H1 (cell line): ENCODE data around the gene TMEM221. TPM values are rescaled to one million over a fixed set of nuclear protein-coding genes. Genes with fewer than 3 reads are reported as not detected.

ENCODE experiments used
- CTCF ChIA-PET: fragments of 300-600 bp; sonication (Branson Sonifier 250); formaldehyde crosslinking; loops from one replicate; lab custom pipeline; 2021; ENCODE audit not compliant: partially characterized antibody; lab: Charles Lee
- POLR2A ChIA-PET: fragments of 300-600 bp; sonication (Branson Sonifier 250); formaldehyde crosslinking; loops from one replicate; lab custom pipeline; 2021; ENCODE audit warnings: inconsistent platforms; ENCODE audit not compliant: partially characterized antibody; lab: Charles Lee
- DNase-seq, 2 experiments: peaks; one replicate each; pipeline versions ENCODE4 v3.0.0 to v3.0.0-alpha.2; 2010 to 2022; ENCODE audit warnings: low spot score in 2 of 2, low read depth in 1 of 2, mixed read lengths in 1 of 2
- FAIRE-seq: peaks from 2 replicates; lab custom pipeline; 2011; peaks lifted over from hg19 to GRCh38; lab: Jason Lieb, UNC
- H2AFZ ChIP-seq: 2 replicates; pipeline ENCODE4 v1.8.1; 2012; ENCODE audit warnings: low read length, inconsistent platforms
- H2AK5ac ChIP-seq: 2 replicates; pipeline ENCODE4 v1.6.1; 2013; ENCODE audit warnings: low read depth, low read length
- H2BK120ac ChIP-seq: replicated peaks from 2 replicates; pipeline ENCODE3; 2013; ENCODE audit warnings: low read depth, low read length, inconsistent platforms
- H2BK12ac ChIP-seq: 2 replicates; pipeline ENCODE4 v1.6.1; 2013; ENCODE audit warnings: low read depth, low read length
- H2BK15ac ChIP-seq: 2 replicates; pipeline ENCODE4 v1.6.1; 2013; ENCODE audit warnings: low read length
- H2BK20ac ChIP-seq: 2 replicates; pipeline ENCODE4 v1.6.1; 2013; ENCODE audit warnings: low read length
- H2BK5ac ChIP-seq: 2 replicates; pipeline ENCODE4 v1.6.1; 2013; ENCODE audit warnings: low read depth, low read length
- H3K14ac ChIP-seq: 2 replicates; pipeline ENCODE4 v1.6.1; 2013; ENCODE audit warnings: inconsistent platforms; ENCODE audit not compliant: insufficient read length
- H3K18ac ChIP-seq: 2 replicates; pipeline ENCODE4 v1.6.1; 2013; ENCODE audit warnings: low read length; ENCODE audit errors: extremely low read depth
- H3K23ac ChIP-seq: 2 replicates; pipeline ENCODE4 v1.6.1; 2013; ENCODE audit warnings: inconsistent platforms; ENCODE audit not compliant: insufficient read length
- H3K23me2 ChIP-seq: 2 replicates; pipeline ENCODE4 v1.6.1; 2013; ENCODE audit warnings: low read depth, low read length
- H3K27ac ChIP-seq: 2 replicates; pipeline ENCODE4 v1.6.1; 2011; ENCODE audit warnings: low read depth, low read length, inconsistent platforms
- H3K27me3 ChIP-seq, 4 experiments: replicated peaks in 1 of 4; 1 replicate in 1 of 4; 2 replicates in 3 of 4; pipeline versions ENCODE4 v1.6.1 to v1.8.1; 2011 to 2013; ENCODE audit warnings: low read length in 3 of 4, mild to moderate bottlenecking in 3 of 4, inconsistent platforms in 2 of 4, mixed read lengths in 2 of 4, moderate library complexity in 1 of 4; ENCODE audit not compliant: control insufficient read depth in 3 of 4, insufficient read depth in 3 of 4; ENCODE audit errors: extremely low read depth in 1 of 4
- H3K36me3 ChIP-seq, 4 experiments: 2 replicates each; pipeline versions ENCODE4 v1.6.1 to v1.8.1; 2011 to 2013; ENCODE audit warnings: mild to moderate bottlenecking in 4 of 4, low read length in 3 of 4, moderate library complexity in 2 of 4, control low read depth in 1 of 4, inconsistent platforms in 1 of 4; ENCODE audit not compliant: insufficient read depth in 4 of 4, control insufficient read depth in 2 of 4
- H3K4ac ChIP-seq: replicated peaks from 2 replicates; pipeline ENCODE3; 2013; ENCODE audit warnings: low read length, low read depth, mixed read lengths, inconsistent platforms; ENCODE audit not compliant: insufficient read length
- H3K4me1 ChIP-seq, 4 experiments: replicated peaks in 1 of 4; 1 replicate in 1 of 4; 2 replicates in 3 of 4; pipeline versions ENCODE4 v1.6.1 to v1.8.1; 2011 to 2013; ENCODE audit warnings: low read length in 3 of 4, inconsistent platforms in 2 of 4, mixed read lengths in 1 of 4; ENCODE audit not compliant: insufficient read depth in 4 of 4, control insufficient read depth in 3 of 4
- H3K4me2 ChIP-seq, 2 experiments: 2 replicates each; pipeline versions ENCODE4 v1.6.1 to v1.8.1; 2011 to 2013; ENCODE audit warnings: low read depth in 2 of 2, low read length in 2 of 2, control low read depth in 1 of 2, inconsistent platforms in 1 of 2, mild to moderate bottlenecking in 1 of 2; ENCODE audit not compliant: insufficient read depth in 1 of 2
- H3K4me3 ChIP-seq, 4 experiments: fragments of 200-600, 300-600 bp in 1 of 4; sonication (generic), shearing (Covaris generic), sonication (Bioruptor Twin) in 1 of 4; 2 replicates each; pipeline versions ENCODE4 v1.5.1 to v1.8.1; 2011 to 2016; ENCODE audit warnings: low read length in 4 of 4, low read depth in 3 of 4, control low read depth in 2 of 4, inconsistent platforms in 2 of 4, mild to moderate bottlenecking in 2 of 4, mixed read lengths in 1 of 4, moderate library complexity in 1 of 4; ENCODE audit not compliant: insufficient read depth in 2 of 4; ENCODE audit errors: extremely low read depth in 1 of 4
- H3K56ac ChIP-seq: replicated peaks from 2 replicates; pipeline ENCODE3; 2013; ENCODE audit warnings: low read depth, mild to moderate bottlenecking, mixed read lengths, low read length, inconsistent platforms; ENCODE audit not compliant: insufficient read length
- H3K79me1 ChIP-seq: 2 replicates; pipeline ENCODE4 v1.6.1; 2013; ENCODE audit warnings: low read depth, low read length, control low read depth
- H3K79me2 ChIP-seq, 2 experiments: 2 replicates each; pipeline versions ENCODE4 v1.6.1 to v1.8.1; 2012 to 2013; ENCODE audit warnings: low read length in 2 of 2, mild to moderate bottlenecking in 2 of 2, inconsistent platforms in 1 of 2; ENCODE audit not compliant: insufficient read depth in 2 of 2, control insufficient read depth in 1 of 2
- H3K9ac ChIP-seq, 4 experiments: replicated peaks in 1 of 4; 1 replicate in 1 of 4; 2 replicates in 3 of 4; pipeline versions ENCODE4 v1.6.1 to v1.8.1; 2011 to 2013; ENCODE audit warnings: low read depth in 3 of 4, low read length in 3 of 4, control low read depth in 2 of 4, mild to moderate bottlenecking in 2 of 4, moderate library complexity in 2 of 4, inconsistent platforms in 1 of 4; ENCODE audit errors: extremely low read depth in 1 of 4
- H3K9me3 ChIP-seq, 2 experiments: 2 replicates each; pipeline versions ENCODE4 v1.6.1 to v1.8.1; 2012 to 2013; ENCODE audit warnings: mild to moderate bottlenecking in 2 of 2, moderate library complexity in 2 of 2, control low read depth in 1 of 2, inconsistent platforms in 1 of 2, low read depth in 1 of 2, low read length in 1 of 2, mixed read lengths in 1 of 2; ENCODE audit not compliant: insufficient read depth in 2 of 2
- H4K20me1 ChIP-seq, 2 experiments: replicated peaks in 1 of 2; 2 replicates each; pipeline versions ENCODE3 to v1.8.1; 2011 to 2013; ENCODE audit warnings: inconsistent platforms in 2 of 2, low read length in 2 of 2, mild to moderate bottlenecking in 1 of 2; ENCODE audit not compliant: insufficient read depth in 2 of 2, control insufficient read depth in 1 of 2
- H4K5ac ChIP-seq: 2 replicates; pipeline ENCODE4 v1.6.1; 2013; ENCODE audit warnings: low read length, low read depth, mixed read lengths, inconsistent platforms; ENCODE audit not compliant: insufficient read length
- H4K8ac ChIP-seq: 2 replicates; pipeline ENCODE4 v1.8.0; 2013; ENCODE audit warnings: mild to moderate bottlenecking, moderate library complexity, low read length, inconsistent platforms; ENCODE audit not compliant: insufficient read depth; ENCODE audit errors: extremely low read depth
- H4K91ac ChIP-seq: replicated peaks from 2 replicates; pipeline ENCODE3; 2013; ENCODE audit warnings: low read length, mixed read lengths, inconsistent platforms; ENCODE audit not compliant: insufficient read length
- ATF3 ChIP-seq: IDR thresholded peaks from 2 replicates; pipeline ENCODE4 v1.6.1; 2011; ENCODE audit warnings: low read depth, mild to moderate bottlenecking, low read length; ENCODE audit not compliant: insufficient read depth
- WGBS, 2 experiments: shearing (Covaris generic) in 1 of 2; methylation state at CpG; one replicate each; pipeline versions ENCODE4 v1.1.6 to v1.1.7; 2013 to 2015; ENCODE audit warnings: low lambda C conversion rate in 2 of 2, mixed read lengths in 2 of 2, inconsistent platforms in 1 of 2, low coverage in 1 of 2, missing lambda C conversion rate in 1 of 2; ENCODE audit not compliant: insufficient replicate concordance in 2 of 2, insufficient coverage in 1 of 2, insufficient read length in 1 of 2; ENCODE audit errors: extremely low coverage in 1 of 2, missing lambda C conversion rate in 1 of 2; 5-methylcytosine and 5-hydroxymethylcytosine counted together
- polyA plus RNA-seq, 7 experiments: library from polyadenylated mRNA; depleted of rRNA in 3 of 7; stranded (reverse) in 5 of 7; unstranded in 2 of 7; fragments of >200 nt in 5 of 7; fragments of 200-250 nt in 2 of 7; gene quantifications; 1 replicate in 5 of 7; 2 replicates in 1 of 7; 4 replicates in 1 of 7; pipeline versions ENCODE4 v1.2.1 to v1.2.3, GENCODE V29; 2011 to 2013; ENCODE audit warnings: missing spikeins in 2 of 7, mixed read lengths in 2 of 7
- total RNA-seq: library from RNA; stranded (reverse); fragmentation: NEBNext Ultra II Directional; extraction: Animal tissue kit (Norgen Biotek cat#: 25700); gene quantifications from 2 replicates; pipeline ENCODE4 v1.2.1, GENCODE V29; 2021

The TMEM221 gene
- total and polyA plus RNA-seq, 2 of the 8 experiments (the other 6 are each of a cell fraction or from before 2014, with no cell fraction given): 1.4 to 2.0 TPM

DNA sequence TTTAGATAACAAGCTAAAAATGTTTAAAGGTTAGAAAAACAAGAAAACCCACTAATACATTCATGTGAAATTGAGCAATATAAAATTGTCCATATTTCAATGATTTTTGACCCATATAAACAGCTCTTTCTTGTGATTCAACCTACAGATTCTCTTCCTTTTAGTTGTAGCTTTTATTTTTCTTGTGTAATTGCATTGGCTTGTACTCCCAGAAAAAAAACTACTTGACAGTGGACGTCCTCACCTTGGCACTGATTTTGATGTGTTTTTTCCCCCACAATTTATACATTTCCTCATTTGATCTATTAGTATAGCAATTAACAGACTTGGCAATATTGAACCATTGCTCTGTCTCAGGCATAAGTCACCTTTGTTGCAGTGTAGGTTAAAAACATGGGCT lies 59.2 kb downstream of the TMEM221 start:
- no peak overlapping the region for H2BK120ac ChIP-seq
- no peak for TF ChIP-seq ATF3
- TF ChIP-seq, all 59 proteins: peak for 0
- no peak overlapping the region for H3K4ac ChIP-seq
- no peak overlapping the region for H3K23ac ChIP-seq
- no peak overlapping the region for H2BK5ac ChIP-seq
- no peak overlapping the region for H4K8ac ChIP-seq
- H4K20me1 ChIP-seq: no peaks in the 10 kb centered on the region
- H3K79me1 ChIP-seq: no peaks in the 10 kb centered on the region
- H3K27me3 ChIP-seq: peaks cover 0 to 5% (median 0%) of the 10 kb centered on the region in 4 experiments; a peak in 2 of 7 replicates
- WGBS, 2 experiments: 47% methylated on average over 1 of the region's 1 CpG; no CpG with 5 or more reads in 1 of the 2 experiments
- no peak overlapping the region for H4K5ac ChIP-seq
- no peaks in the 10 kb centered on the region for H3K9me3 ChIP-seq
- H3K4me1 ChIP-seq: peaks cover 0 to 9% (median 4%) of the 10 kb centered on the region in 4 experiments; a peak in 5 of 7 replicates
- no peak for DNase-seq
- H2AK5ac ChIP-seq: no peak overlapping the region
- no peak overlapping the region for H3K56ac ChIP-seq
- no peaks in the 10 kb centered on the region for H3K36me3 ChIP-seq
- no peak overlapping the region; a peak in 1 of 4 replicates for H3K4me2 ChIP-seq
- no peak overlapping the region for H3K18ac ChIP-seq
- H2BK12ac ChIP-seq: no peak overlapping the region
- no peak for FAIRE-seq
- no peak overlapping the region for H3K4me3 ChIP-seq
- H3K27ac ChIP-seq: no peak overlapping the region
- H4K91ac ChIP-seq: no peak overlapping the region
- no peak overlapping the region for H3K9ac ChIP-seq
- H3K79me2 ChIP-seq: no peaks in the 10 kb centered on the region
- H2BK15ac ChIP-seq: no peak overlapping the region
- H3K23me2 ChIP-seq: peaks cover 11% of the 10 kb centered on the region
- ChIA-PET CTCF (interaction anchor here (0.9 to 13.5 kb wide), 20 partner anchors 13 to 388 kb away, joined by 3 to 153 read pairs (median 5); partner anchors contain the start of genes MVB12A and PLVAP), POLR2A (interaction anchor here (0.7 to 2.2 kb wide), 7 partner anchors 11 to 141 kb away, joined by 3 to 8 read pairs (median 3); no protein-coding TSS in a partner anchor)
- no peak overlapping the region for H2AFZ ChIP-seq
- H3K14ac ChIP-seq: no peak overlapping the region
- no peak overlapping the region for H2BK20ac ChIP-seq
